GM12801 (cell line): ENCODE data around the gene MRAS.

Experiments
- TF ChIP-seq, protein P1 (sequence below): IDR thresholded peaks from one replicate; pipeline ENCODE4 v1.5.1; 2011; ENCODE audit warnings: control low read depth; ENCODE audit not compliant: insufficient read length; ENCODE audit errors: extremely low read depth

The MRAS gene

GRCh38 chr3:138384531-138384930, 36.2 kb downstream of the MRAS start:
- TF ChIP-seq, protein P1, sequence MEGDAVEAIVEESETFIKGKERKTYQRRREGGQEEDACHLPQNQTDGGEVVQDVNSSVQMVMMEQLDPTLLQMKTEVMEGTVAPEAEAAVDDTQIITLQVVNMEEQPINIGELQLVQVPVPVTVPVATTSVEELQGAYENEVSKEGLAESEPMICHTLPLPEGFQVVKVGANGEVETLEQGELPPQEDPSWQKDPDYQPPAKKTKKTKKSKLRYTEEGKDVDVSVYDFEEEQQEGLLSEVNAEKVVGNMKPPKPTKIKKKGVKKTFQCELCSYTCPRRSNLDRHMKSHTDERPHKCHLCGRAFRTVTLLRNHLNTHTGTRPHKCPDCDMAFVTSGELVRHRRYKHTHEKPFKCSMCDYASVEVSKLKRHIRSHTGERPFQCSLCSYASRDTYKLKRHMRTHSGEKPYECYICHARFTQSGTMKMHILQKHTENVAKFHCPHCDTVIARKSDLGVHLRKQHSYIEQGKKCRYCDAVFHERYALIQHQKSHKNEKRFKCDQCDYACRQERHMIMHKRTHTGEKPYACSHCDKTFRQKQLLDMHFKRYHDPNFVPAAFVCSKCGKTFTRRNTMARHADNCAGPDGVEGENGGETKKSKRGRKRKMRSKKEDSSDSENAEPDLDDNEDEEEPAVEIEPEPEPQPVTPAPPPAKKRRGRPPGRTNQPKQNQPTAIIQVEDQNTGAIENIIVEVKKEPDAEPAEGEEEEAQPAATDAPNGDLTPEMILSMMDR = no peak

GRCh38 chr3:138384976-138385375, 36.6 kb downstream of the MRAS start:
- TF ChIP-seq, protein P1 = no peak

GRCh38 chr3:138389144-138389601, 40.8 kb downstream of the MRAS start:
- TF ChIP-seq, protein P1 = no peak

GRCh38 chr3:138389841-138390581, 41.6 kb downstream of the MRAS start:
- TF ChIP-seq, protein P1 = no peak

- TF ChIP-seq, protein P1 = no peak
These were observed 42.2 kb downstream of the MRAS start for GRCh38 chr3:138390582-138390932.

GRCh38 chr3:138394156-138394555, 45.8 kb downstream of the MRAS start:
- TF ChIP-seq, protein P1 = no peak

DNA sequence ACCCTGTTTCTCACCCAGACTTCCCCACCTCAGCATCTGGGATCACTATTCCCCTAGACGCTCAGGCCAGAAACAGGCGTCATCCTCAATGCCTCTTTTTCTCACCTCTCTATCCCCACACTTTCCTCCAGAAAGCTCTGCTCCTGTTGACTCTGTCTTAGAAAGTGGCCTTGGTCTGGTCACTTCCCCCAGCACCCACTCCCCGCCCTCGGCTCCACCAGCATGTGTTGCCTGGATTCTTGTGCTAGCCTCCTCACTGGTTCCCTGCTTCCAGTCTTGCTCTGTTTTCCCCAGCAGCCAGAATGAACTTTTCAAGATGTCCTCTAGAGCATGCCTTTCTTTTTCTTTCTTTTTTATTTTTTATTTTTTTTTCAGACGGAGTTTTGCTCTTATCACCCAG, 46.3 kb downstream of the MRAS start:
- TF ChIP-seq, protein P1 = no peak
